ENCODE measurements around the gene CCDC32.

DNA sequence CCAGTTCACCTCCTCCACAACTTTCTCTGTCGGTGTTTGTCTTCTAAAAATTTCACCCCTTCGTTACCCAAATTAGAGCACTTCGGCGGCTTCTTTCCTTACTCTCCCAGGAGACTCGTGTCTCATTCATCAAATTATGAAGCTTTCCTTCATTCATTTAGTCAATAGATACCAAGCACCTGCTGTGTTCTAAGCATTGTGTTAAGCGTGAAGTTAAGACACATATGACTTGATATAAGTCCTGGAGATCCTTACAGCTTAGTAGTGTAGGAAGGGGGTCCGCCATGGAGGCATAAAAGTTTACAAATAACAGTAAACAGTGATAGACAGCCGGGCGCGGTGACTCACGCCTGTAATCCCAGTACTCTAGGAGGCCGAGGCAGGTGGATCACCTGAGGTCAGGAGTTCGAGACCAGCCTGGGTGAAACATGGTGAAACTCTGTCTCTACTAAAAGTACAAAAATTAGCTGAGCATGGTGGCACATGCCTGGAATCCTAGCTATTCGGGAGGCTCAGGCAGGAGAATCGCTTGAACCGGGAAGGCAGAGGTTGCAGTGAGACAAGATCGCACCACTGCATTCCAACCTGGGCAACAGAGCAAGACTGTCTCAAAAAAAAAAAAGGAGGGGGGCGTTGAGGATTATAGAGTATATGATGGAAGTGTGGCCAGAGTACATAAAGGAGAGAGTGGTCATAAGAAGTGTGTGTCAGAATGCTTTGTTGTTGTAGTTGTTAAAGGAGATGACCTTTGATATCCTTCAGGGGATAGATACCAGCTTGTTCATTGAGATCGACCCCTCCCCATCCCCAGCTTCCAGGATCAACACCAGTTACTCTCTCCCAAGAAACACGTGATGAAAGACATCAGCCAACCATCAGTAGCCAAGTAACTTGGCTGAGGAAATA, 744 bp upstream of the CCDC32 start:
- no peak for TF ChIP-seq GABPA (IDR thresholded peaks at IDR 0.05; ENCODE audit: low read depth)
- TF ChIP-seq, protein P1, sequence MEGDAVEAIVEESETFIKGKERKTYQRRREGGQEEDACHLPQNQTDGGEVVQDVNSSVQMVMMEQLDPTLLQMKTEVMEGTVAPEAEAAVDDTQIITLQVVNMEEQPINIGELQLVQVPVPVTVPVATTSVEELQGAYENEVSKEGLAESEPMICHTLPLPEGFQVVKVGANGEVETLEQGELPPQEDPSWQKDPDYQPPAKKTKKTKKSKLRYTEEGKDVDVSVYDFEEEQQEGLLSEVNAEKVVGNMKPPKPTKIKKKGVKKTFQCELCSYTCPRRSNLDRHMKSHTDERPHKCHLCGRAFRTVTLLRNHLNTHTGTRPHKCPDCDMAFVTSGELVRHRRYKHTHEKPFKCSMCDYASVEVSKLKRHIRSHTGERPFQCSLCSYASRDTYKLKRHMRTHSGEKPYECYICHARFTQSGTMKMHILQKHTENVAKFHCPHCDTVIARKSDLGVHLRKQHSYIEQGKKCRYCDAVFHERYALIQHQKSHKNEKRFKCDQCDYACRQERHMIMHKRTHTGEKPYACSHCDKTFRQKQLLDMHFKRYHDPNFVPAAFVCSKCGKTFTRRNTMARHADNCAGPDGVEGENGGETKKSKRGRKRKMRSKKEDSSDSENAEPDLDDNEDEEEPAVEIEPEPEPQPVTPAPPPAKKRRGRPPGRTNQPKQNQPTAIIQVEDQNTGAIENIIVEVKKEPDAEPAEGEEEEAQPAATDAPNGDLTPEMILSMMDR (IDR thresholded peaks at IDR 0.05; ENCODE audit: insufficient read depth, low read length), result no peak

Data from HL-60 (cell line).